HG02610 (cell line): Measurements from ENCODE around the gene OR2S2.
"Not testable (repeated sequence)": the region's sequence is repeated elsewhere in the genome, so short reads cannot be mapped to it uniquely, and the experiment has no call there.

Experiments used
- ATAC-seq: cut with Tn5 transposase; IDR thresholded peaks from one replicate; pipeline ENCODE4 v1.9.1; 2021; ENCODE audit warnings: mild to moderate bottlenecking, moderate library complexity; ENCODE audit not compliant: unreplicated experiment

The OR2S2 gene

GRCh38 chr9:35958104-35958837, at the start of gene OR2S2:
Gene OR2S2 (minus strand): TSS chr9:35958154. CDS start chr9:35958098, 56 bp downstream.
- ATAC-seq: no peak

GRCh38 chr9:36007316-36007708, 49.4 kb upstream of the OR2S2 start:
- peak; percentile 73 for ATAC-seq

- ATAC-seq: no peak
These were observed 48.8 kb upstream of the OR2S2 start for GRCh38 chr9:36006549-36007315.

- ATAC-seq: no peak
These were observed 47.9 kb upstream of the OR2S2 start for GRCh38 chr9:36005891-36006290.

GRCh38 chr9:35998333-35998732, 40.4 kb upstream of the OR2S2 start:
- ATAC-seq: no peak

- ATAC-seq: not testable (repeated sequence)
These were observed 39.1 kb upstream of the OR2S2 start for GRCh38 chr9:35997016-35997415.

GRCh38 chr9:35996358-35996970, 38.5 kb upstream of the OR2S2 start:
- no peak for ATAC-seq

GRCh38 chr9:35994959-35995358, 37.0 kb upstream of the OR2S2 start:
- no peak for ATAC-seq

GRCh38 chr9:35993976-35994720, 36.2 kb upstream of the OR2S2 start:
- ATAC-seq: no peak

- ATAC-seq: not testable (repeated sequence)
These were observed 35.2 kb upstream of the OR2S2 start for GRCh38 chr9:35993136-35993535.

GRCh38 chr9:35990155-35990554, 32.2 kb upstream of the OR2S2 start:
- ATAC-seq: no peak

GRCh38 chr9:35984021-35984420, 26.1 kb upstream of the OR2S2 start:
- no peak for ATAC-seq

- no peak for ATAC-seq
These were observed 23.7 kb upstream of the OR2S2 start for GRCh38 chr9:35981699-35982098.

- no peak for ATAC-seq
These were observed 22.5 kb upstream of the OR2S2 start for GRCh38 chr9:35980289-35981011.

- no peak for ATAC-seq
These were observed 20.8 kb upstream of the OR2S2 start for GRCh38 chr9:35978792-35979191.

- no peak for ATAC-seq
These were observed 18.8 kb upstream of the OR2S2 start for GRCh38 chr9:35976726-35977125.

- no peak for ATAC-seq
These were observed 16.8 kb upstream of the OR2S2 start for GRCh38 chr9:35974800-35975199.

GRCh38 chr9:35972093-35972492, 14.1 kb upstream of the OR2S2 start:
- no peak for ATAC-seq

GRCh38 chr9:35967042-35967441, 9.1 kb upstream of the OR2S2 start:
- no peak for ATAC-seq

GRCh38 chr9:35966433-35966832, 8.5 kb upstream of the OR2S2 start:
- ATAC-seq: no peak
